ENCODE measurements around the gene IMPA2.

The IMPA2 gene

DNA sequence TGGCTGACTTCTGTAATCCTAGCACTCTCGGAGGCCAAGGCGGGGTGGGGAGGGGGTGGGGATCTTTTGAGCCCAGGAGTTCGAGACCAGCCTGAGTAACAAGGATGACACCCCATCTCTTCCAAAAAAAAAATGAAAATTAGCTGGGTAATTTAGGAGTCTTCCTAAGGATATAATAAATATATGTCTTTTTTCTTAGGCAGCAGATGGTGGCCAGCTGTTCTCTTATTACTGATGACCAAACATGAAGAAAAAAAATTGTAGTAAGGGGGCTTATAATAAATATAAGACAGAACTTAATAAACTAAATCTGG is 4.2 kb upstream of the IMPA2 start:
- Histone ChIP-seq H3K9me3 (ENCODE audit: control insufficient read depth in 5 of 5, low read length in 5 of 5) (peaks cover 0 to 4% (median 0%) of the 10 kb centered on the region in 5 donors), H3K27me3 (ENCODE audit: control insufficient read depth in 5 of 5, insufficient read depth in 4 of 5, low read length in 5 of 5) (no peaks in the 10 kb centered on the region), H3K4me1 (ENCODE audit: control insufficient read depth in 5 of 5, insufficient read depth in 5 of 5, low read length in 5 of 5) (peaks cover 0 to 24% (median 17%) of the 10 kb centered on the region in 5 donors), H3K36me3 (ENCODE audit: control insufficient read depth in 5 of 5, insufficient read depth in 5 of 5, low read length in 5 of 5) (no peaks in the 10 kb centered on the region), H3K4me3 (ENCODE audit: low read depth in 1 of 5, low read length in 5 of 5) (no peak overlapping the region), H3K27ac (ENCODE audit: low read depth, low read length) (no peak overlapping the region), H3K9ac (ENCODE audit: low read length in 5 of 5) (no peak overlapping the region)

DNA sequence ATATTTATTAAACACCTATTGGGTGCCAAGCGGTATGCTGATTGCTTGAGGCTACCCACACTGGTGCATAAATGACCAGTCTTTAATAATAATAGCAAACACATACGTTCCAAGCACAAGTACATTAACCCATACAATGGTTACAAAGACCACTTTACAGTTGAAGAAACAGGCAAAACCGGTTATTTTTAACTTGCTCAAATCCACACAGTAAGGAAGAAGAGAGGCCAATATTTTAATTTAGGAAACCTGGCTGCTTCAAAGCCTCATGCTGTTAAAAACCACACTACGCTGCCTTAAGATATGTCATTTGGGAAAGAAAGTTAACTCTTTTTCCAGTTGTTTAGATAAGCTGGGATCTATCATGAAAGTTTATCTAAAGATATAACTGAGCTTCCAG is 2.4 kb upstream of the IMPA2 start:
- peaks cover 0 to 4% (median 0%) of the 10 kb centered on the region in 5 donors for H3K9me3 ChIP-seq (ENCODE audit: control insufficient read depth in 5 of 5, low read length in 5 of 5)
- H3K36me3 ChIP-seq (ENCODE audit: control insufficient read depth in 5 of 5, insufficient read depth in 5 of 5, low read length in 5 of 5) = no peaks in the 10 kb centered on the region
- H3K4me1 ChIP-seq (ENCODE audit: control insufficient read depth in 5 of 5, insufficient read depth in 5 of 5, low read length in 5 of 5) = peaks cover 0 to 40% (median 30%) of the 10 kb centered on the region in 5 donors
- no peak overlapping the region for H3K4me3 ChIP-seq (ENCODE audit: low read depth in 1 of 5, low read length in 5 of 5)
- H3K27me3 ChIP-seq (ENCODE audit: control insufficient read depth in 5 of 5, insufficient read depth in 4 of 5, low read length in 5 of 5) = no peaks in the 10 kb centered on the region
- no peak overlapping the region for H3K9ac ChIP-seq (ENCODE audit: low read length in 5 of 5)
- H3K27ac ChIP-seq (ENCODE audit: low read depth, low read length) = no peak overlapping the region

DNA sequence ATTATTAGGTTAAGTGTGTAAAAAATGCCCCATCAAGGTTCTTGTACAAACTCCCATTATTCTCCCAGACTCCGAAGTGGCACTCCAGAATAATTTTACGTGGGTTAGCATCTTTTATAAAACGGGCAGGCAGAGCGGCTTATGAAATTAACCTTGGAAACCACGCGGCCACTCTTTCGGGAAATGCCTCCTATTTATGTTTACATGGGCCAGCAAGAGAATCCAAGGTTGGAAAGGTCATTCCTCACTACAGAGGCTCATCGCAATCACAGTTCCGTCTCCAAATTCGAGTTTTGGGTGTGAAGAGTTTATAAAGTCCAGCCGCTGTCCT is 1.2 kb upstream of the IMPA2 start:
- Histone ChIP-seq H3K9ac (ENCODE audit: low read length in 5 of 5) (peak overlapping the region; percentile 49 to 81 (median 76)), H3K27me3 (ENCODE audit: control insufficient read depth in 5 of 5, insufficient read depth in 4 of 5, low read length in 5 of 5) (no peaks in the 10 kb centered on the region), H3K4me1 (ENCODE audit: control insufficient read depth in 5 of 5, insufficient read depth in 5 of 5, low read length in 5 of 5) (peaks cover 0 to 39% (median 30%) of the 10 kb centered on the region in 5 donors), H3K27ac (ENCODE audit: low read depth, low read length) (peak overlapping the region; percentile 83), H3K9me3 (ENCODE audit: control insufficient read depth in 5 of 5, low read length in 5 of 5) (peaks cover 0 to under 1% (median 0%) of the 10 kb centered on the region in 5 donors), H3K4me3 (ENCODE audit: low read depth in 1 of 5, low read length in 5 of 5) (peak overlapping the region; percentile 61 to 76 (median 71)), H3K36me3 (ENCODE audit: control insufficient read depth in 5 of 5, insufficient read depth in 5 of 5, low read length in 5 of 5) (no peaks in the 10 kb centered on the region)

DNA sequence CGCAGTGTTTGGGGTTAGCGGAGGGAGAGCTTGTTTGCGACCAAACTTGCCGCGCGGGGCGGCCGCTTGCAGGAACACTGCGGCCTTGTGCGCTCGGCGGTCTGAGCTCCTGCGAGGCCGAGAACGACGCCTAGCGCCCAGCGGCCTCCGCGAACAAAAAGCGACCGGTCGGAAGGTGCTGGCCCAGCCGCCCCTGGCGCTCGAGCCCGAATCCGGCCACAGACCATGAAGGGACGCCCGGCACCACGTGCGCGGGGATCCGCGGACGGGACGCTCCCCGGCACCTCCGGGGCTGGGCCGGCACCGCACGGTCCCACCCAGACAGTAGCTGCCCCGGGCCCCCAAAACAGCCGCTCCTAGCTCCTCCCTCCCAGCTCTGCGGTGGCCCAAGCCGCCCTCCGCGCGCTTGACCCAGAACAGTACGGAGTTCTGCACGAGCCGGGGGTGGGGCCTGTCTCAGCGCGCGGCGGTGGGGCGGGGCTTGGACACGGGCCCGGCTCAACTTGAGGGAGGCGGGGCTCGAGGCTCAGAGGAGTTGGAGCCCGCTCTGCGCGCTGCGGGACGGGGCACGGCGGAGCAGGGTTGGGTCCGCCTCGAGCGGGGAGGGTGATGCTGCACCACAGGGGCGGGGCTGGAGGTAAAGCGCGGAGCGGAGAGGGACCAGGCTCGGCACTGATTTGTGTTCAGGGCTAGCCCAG is 664 bp upstream of the IMPA2 start:
- Histone ChIP-seq H3K9me3 (ENCODE audit: control insufficient read depth in 5 of 5, low read length in 5 of 5) (no peaks in the 10 kb centered on the region), H3K4me3 (ENCODE audit: low read depth in 1 of 5, low read length in 5 of 5) (peak overlapping the region; percentile 61 to 76 (median 71)), H3K27me3 (ENCODE audit: control insufficient read depth in 5 of 5, insufficient read depth in 4 of 5, low read length in 5 of 5) (no peaks in the 10 kb centered on the region), H3K9ac (ENCODE audit: low read length in 5 of 5) (peak overlapping the region; percentile 49 to 81 (median 76)), H3K27ac (ENCODE audit: low read depth, low read length) (peak overlapping the region; percentile 83), H3K4me1 (ENCODE audit: control insufficient read depth in 5 of 5, insufficient read depth in 5 of 5, low read length in 5 of 5) (peaks cover 0 to 39% (median 30%) of the 10 kb centered on the region in 5 donors), H3K36me3 (ENCODE audit: control insufficient read depth in 5 of 5, insufficient read depth in 5 of 5, low read length in 5 of 5) (no peaks in the 10 kb centered on the region)

DNA sequence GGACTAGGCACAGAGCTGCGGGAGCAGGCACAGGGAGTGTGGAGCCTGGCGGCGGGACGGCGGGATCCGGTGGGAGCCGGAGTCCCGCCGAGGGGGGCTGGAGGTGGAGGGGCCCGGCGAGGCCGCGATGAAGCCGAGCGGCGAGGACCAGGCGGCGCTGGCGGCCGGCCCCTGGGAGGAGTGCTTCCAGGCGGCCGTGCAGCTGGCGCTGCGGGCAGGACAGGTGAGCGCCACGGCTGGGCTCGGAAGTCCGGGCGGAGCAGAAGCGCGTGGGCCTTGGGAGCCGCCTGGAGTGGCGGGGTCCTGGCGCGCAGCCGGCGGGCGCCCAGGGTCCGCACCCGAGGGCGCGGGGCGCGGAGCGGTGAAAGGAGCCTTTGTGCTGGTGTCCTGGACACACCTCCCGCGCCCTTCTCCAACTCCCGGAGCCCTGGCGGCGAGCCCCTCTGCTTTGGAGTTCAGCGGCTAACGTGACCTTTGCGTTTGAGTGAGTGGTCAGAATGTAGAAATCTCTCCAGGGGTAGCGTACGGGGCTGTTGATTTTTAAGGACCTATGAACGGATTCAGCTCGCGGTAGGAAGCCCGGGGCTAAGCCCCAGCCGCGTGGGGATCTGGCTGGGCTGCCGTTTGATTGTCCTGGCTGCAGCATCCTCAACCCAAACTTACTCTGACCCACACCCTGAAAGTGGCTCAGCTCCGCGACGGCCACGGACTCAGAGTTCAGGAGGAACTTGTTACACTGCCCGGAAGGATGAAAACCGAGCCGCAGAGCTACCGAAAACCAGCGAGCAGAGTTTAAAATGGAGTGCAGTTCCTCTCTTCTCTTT is 448 bp downstream of the IMPA2 start:
- Histone ChIP-seq H3K27ac (ENCODE audit: low read depth, low read length) (no peak overlapping the region), H3K4me1 (ENCODE audit: control insufficient read depth in 5 of 5, insufficient read depth in 5 of 5, low read length in 5 of 5) (peaks cover 0 to 35% (median 31%) of the 10 kb centered on the region in 5 donors), H3K27me3 (ENCODE audit: control insufficient read depth in 5 of 5, insufficient read depth in 4 of 5, low read length in 5 of 5) (no peaks in the 10 kb centered on the region), H3K9me3 (ENCODE audit: control insufficient read depth in 5 of 5, low read length in 5 of 5) (no peaks in the 10 kb centered on the region), H3K36me3 (ENCODE audit: control insufficient read depth in 5 of 5, insufficient read depth in 5 of 5, low read length in 5 of 5) (no peaks in the 10 kb centered on the region), H3K4me3 (ENCODE audit: low read depth in 1 of 5, low read length in 5 of 5) (peak overlapping the region; percentile 58 to 84 (median 71)), H3K9ac (ENCODE audit: low read length in 5 of 5) (peak overlapping the region in 4 of 5 donors; percentile 33 to 75 (median 68))

DNA sequence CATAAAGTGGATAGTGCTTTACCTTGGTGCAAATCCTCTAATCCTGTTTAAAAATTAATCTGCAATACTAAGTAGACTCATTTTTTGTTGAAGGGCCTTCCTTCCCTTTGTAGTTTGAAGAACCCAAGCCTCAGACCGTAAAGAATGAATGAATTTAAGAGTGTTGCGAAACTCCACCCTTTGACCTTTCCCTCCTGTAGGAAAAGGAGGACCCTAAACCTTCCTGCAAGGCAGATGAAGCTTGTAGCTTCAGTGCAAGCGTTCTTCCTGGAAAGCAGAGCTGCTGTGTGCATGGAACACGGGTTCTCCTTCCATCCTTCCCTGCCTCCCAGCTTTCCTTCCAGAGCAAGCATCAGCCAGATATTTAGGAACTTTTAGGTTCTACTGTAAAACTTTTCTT is 1.7 kb downstream of the IMPA2 start:
- Histone ChIP-seq H3K27me3 (ENCODE audit: control insufficient read depth in 5 of 5, insufficient read depth in 4 of 5, low read length in 5 of 5) (no peaks in the 10 kb centered on the region), H3K9me3 (ENCODE audit: control insufficient read depth in 5 of 5, low read length in 5 of 5) (no peaks in the 10 kb centered on the region), H3K4me3 (ENCODE audit: low read depth in 1 of 5, low read length in 5 of 5) (peak overlapping the region in 1 of 5 donors; percentile 16), H3K4me1 (ENCODE audit: control insufficient read depth in 5 of 5, insufficient read depth in 5 of 5, low read length in 5 of 5) (peaks cover 2 to 46% (median 37%) of the 10 kb centered on the region in 5 donors), H3K9ac (ENCODE audit: low read length in 5 of 5) (no peak overlapping the region), H3K36me3 (ENCODE audit: control insufficient read depth in 5 of 5, insufficient read depth in 5 of 5, low read length in 5 of 5) (no peaks in the 10 kb centered on the region), H3K27ac (ENCODE audit: low read depth, low read length) (no peak overlapping the region)

DNA sequence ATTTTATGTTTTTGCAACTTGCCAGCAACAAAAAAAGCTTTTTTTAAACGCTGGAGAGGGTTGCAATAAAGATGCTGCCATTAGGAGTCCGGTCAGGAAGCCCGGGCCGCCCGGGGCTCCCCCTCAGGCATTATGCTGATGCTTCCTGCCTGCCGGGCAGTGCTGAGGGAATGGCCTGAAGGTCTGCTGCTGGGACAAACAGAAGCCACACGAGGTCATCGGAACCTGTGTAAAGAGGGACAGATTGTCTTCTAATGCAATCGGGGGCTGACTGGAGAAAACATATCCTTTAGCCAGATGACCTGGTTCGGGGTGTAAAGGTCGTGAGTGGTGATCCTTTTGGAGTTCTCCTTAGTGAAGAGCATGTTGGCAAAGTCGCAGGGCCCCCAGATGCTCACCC is 2.3 kb downstream of the IMPA2 start:
- Histone ChIP-seq H3K9ac (ENCODE audit: low read length in 5 of 5) (no peak overlapping the region), H3K4me3 (ENCODE audit: low read depth in 1 of 5, low read length in 5 of 5) (no peak overlapping the region), H3K9me3 (ENCODE audit: control insufficient read depth in 5 of 5, low read length in 5 of 5) (no peaks in the 10 kb centered on the region), H3K27me3 (ENCODE audit: control insufficient read depth in 5 of 5, insufficient read depth in 4 of 5, low read length in 5 of 5) (no peaks in the 10 kb centered on the region), H3K36me3 (ENCODE audit: control insufficient read depth in 5 of 5, insufficient read depth in 5 of 5, low read length in 5 of 5) (no peaks in the 10 kb centered on the region), H3K4me1 (ENCODE audit: control insufficient read depth in 5 of 5, insufficient read depth in 5 of 5, low read length in 5 of 5) (peaks cover 2 to 46% (median 37%) of the 10 kb centered on the region in 5 donors), H3K27ac (ENCODE audit: low read depth, low read length) (no peak overlapping the region)

DNA sequence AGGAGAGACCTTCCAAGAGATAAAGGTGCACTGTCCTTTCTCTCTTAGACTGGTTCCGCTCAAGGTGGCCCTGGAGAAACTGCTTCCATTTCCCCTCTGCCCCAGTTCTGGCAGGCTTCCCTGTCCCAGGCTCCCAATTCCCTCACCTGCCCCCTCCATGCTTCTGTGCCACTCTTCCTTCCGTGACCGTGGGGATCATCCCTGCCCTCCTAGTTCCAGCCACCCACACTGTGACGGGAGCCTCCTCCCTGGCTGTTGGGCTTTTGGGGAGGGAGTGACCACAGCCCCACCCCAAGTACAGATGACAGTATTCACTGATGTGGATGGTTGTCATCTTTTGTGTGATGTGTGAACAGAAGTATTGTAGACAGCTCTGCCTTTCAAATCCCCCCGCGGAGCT is 2.8 kb downstream of the IMPA2 start:
- Histone ChIP-seq H3K4me3 (ENCODE audit: low read depth in 1 of 5, low read length in 5 of 5) (no peak overlapping the region), H3K36me3 (ENCODE audit: control insufficient read depth in 5 of 5, insufficient read depth in 5 of 5, low read length in 5 of 5) (no peaks in the 10 kb centered on the region), H3K27me3 (ENCODE audit: control insufficient read depth in 5 of 5, insufficient read depth in 4 of 5, low read length in 5 of 5) (no peaks in the 10 kb centered on the region), H3K27ac (ENCODE audit: low read depth, low read length) (no peak overlapping the region), H3K9ac (ENCODE audit: low read length in 5 of 5) (no peak overlapping the region), H3K4me1 (ENCODE audit: control insufficient read depth in 5 of 5, insufficient read depth in 5 of 5, low read length in 5 of 5) (peaks cover 2 to 48% (median 37%) of the 10 kb centered on the region in 5 donors), H3K9me3 (ENCODE audit: control insufficient read depth in 5 of 5, low read length in 5 of 5) (no peaks in the 10 kb centered on the region)

DNA sequence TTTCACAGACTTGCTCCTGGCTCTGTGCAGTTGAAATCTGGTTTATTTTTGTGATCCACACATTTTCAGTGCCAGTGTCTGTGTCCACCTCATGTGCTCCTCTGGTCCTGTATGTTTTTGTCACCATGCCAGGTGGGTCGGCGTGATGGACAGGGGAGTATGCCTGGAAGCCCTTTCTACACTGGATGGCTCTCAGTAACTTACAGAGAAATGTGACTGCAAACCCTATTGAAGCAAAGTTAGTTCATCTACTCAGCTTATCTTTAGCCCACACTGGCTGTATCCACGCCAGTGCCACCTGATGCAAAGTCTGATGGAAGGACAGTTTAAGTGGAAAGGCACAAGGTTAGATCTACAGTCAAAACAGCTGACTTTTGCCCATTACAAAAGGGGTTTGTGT is 4.3 kb downstream of the IMPA2 start:
- Histone ChIP-seq H3K27ac (ENCODE audit: low read depth, low read length) (no peak overlapping the region), H3K4me1 (ENCODE audit: control insufficient read depth in 5 of 5, insufficient read depth in 5 of 5, low read length in 5 of 5) (peaks cover 2 to 50% (median 29%) of the 10 kb centered on the region in 5 donors), H3K27me3 (ENCODE audit: control insufficient read depth in 5 of 5, insufficient read depth in 4 of 5, low read length in 5 of 5) (no peaks in the 10 kb centered on the region), H3K4me3 (ENCODE audit: low read depth in 1 of 5, low read length in 5 of 5) (no peak overlapping the region), H3K9ac (ENCODE audit: low read length in 5 of 5) (no peak overlapping the region), H3K36me3 (ENCODE audit: control insufficient read depth in 5 of 5, insufficient read depth in 5 of 5, low read length in 5 of 5) (no peaks in the 10 kb centered on the region), H3K9me3 (ENCODE audit: control insufficient read depth in 5 of 5, low read length in 5 of 5) (no peaks in the 10 kb centered on the region)

DNA sequence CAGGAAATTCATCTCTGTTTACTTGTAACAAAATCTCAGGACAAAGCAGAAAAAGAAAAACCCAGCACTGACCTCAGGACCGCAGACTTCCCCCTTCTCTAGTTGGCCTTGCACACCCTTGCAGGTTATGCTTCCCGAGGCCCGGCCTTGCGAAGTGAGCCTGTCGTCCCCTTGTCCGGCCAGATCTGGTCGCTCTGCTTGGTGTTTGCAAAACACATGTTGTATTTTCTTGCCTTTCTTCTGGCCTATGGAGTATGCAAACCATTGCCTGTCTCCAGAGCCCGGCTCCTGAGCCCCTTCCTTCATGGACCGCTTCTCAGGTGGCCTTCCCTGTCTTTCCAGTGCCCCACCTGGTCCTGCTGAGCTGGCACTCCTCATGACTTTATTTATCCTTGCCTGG is 4.8 kb downstream of the IMPA2 start:
- no peak overlapping the region for H3K9ac ChIP-seq (ENCODE audit: low read length in 5 of 5)
- no peaks in the 10 kb centered on the region for H3K27me3 ChIP-seq (ENCODE audit: control insufficient read depth in 5 of 5, insufficient read depth in 4 of 5, low read length in 5 of 5)
- no peak overlapping the region for H3K27ac ChIP-seq (ENCODE audit: low read depth, low read length)
- H3K9me3 ChIP-seq (ENCODE audit: control insufficient read depth in 5 of 5, low read length in 5 of 5) = no peaks in the 10 kb centered on the region
- H3K4me1 ChIP-seq (ENCODE audit: control insufficient read depth in 5 of 5, insufficient read depth in 5 of 5, low read length in 5 of 5) = peaks cover 2 to 52% (median 28%) of the 10 kb centered on the region in 5 donors
- H3K36me3 ChIP-seq (ENCODE audit: control insufficient read depth in 5 of 5, insufficient read depth in 5 of 5, low read length in 5 of 5) = no peaks in the 10 kb centered on the region
- no peak overlapping the region for H3K4me3 ChIP-seq (ENCODE audit: low read depth in 1 of 5, low read length in 5 of 5)

Data from subcutaneous abdominal adipose tissue (tissue), 5 donors.